ACC112 (cell line): Measurements from ENCODE around the gene RBM14.
"Not testable (repeated sequence)": the region's sequence is repeated elsewhere in the genome, so short reads cannot be mapped to it uniquely, and the experiment has no call there.

Source experiments
- H2AFZ ChIP-seq: fragments of 200-600 bp; sonication (generic); one replicate; pipeline ENCODE4 v1.6.0; 2017; ENCODE audit warnings: antibody characterized with exemption, low read length; ENCODE audit not compliant: unreplicated experiment
- H3K27ac ChIP-seq: fragments of 200-600 bp; sonication (generic); 2 replicates; pipeline ENCODE4 v1.5.1; 2014; ENCODE audit warnings: low read depth, mild to moderate bottlenecking, antibody characterized with exemption, low read length, moderate library complexity
- H3K27me3 ChIP-seq: fragments of 200-600 bp; sonication (generic); 2 replicates; pipeline ENCODE4 v1.6.1; 2014; ENCODE audit warnings: mild to moderate bottlenecking, antibody characterized with exemption, low read length, moderate library complexity, mixed read lengths; ENCODE audit not compliant: insufficient read depth
- H3K36me3 ChIP-seq: fragments of 200-600 bp; sonication (generic); 2 replicates; pipeline ENCODE4 v1.6.1; 2016; ENCODE audit warnings: mild to moderate bottlenecking, antibody characterized with exemption, low read length, moderate library complexity, mixed read lengths; ENCODE audit not compliant: insufficient read depth
- H3K4me1 ChIP-seq: fragments of 200-600 bp; sonication (generic); one replicate; pipeline ENCODE4 v1.6.1; 2016; ENCODE audit warnings: low read length, mixed read lengths; ENCODE audit not compliant: insufficient read depth, unreplicated experiment, control insufficient read depth
- H3K4me3 ChIP-seq: fragments of 200-600 bp; sonication (generic); 2 replicates; pipeline ENCODE4 v1.5.1; 2014; ENCODE audit warnings: mild to moderate bottlenecking, low read depth, low read length
- H3K79me2 ChIP-seq: fragments of 200-600 bp; sonication (generic); one replicate; pipeline ENCODE4 v1.6.0; 2016; ENCODE audit warnings: low read length; ENCODE audit not compliant: control insufficient read depth, unreplicated experiment, insufficient read depth

RBM14 gene

DNA sequence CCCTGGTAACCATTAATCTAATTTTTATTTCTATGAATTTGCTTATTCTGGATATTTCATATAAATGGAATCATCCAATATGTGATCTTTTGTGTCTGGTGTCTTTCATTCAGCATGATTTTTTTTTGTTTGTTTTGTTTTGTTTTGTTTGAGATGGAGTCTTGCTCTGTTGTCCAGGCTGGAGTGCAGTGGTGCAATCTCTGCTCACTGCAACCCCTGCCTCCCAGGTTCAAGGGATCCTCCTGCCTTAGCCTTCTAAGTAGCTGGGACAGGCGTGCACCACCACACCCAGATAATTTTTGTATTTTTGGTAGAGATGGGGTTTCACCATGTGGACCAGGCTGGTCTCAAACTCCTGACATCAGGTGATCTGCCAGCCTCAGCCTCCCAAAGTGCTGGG, 31.0 kb upstream of the RBM14 start:
- H3K27ac ChIP-seq, H3K27me3 ChIP-seq, H3K4me3 ChIP-seq, H2AFZ ChIP-seq, H3K36me3 ChIP-seq, H3K79me2 ChIP-seq, H3K4me1 ChIP-seq: not testable (repeated sequence)

- no peaks in the 10 kb centered on the region for H3K36me3 ChIP-seq
- no peak overlapping the region for H2AFZ ChIP-seq
- no peak overlapping the region for H3K4me3 ChIP-seq
- no peaks in the 10 kb centered on the region for H3K27me3 ChIP-seq
- no peak overlapping the region for H3K27ac ChIP-seq
- no peaks in the 10 kb centered on the region for H3K79me2 ChIP-seq
- peaks cover under 1% of the 10 kb centered on the region for H3K4me1 ChIP-seq
Measured at GRCh38 chr11:66586136-66586535, 30.3 kb upstream of the RBM14 start.

GRCh38 chr11:66589315-66589714, 27.1 kb upstream of the RBM14 start:
- H3K4me3 ChIP-seq, H3K27me3 ChIP-seq, H2AFZ ChIP-seq, H3K4me1 ChIP-seq, H3K36me3 ChIP-seq, H3K27ac ChIP-seq, H3K79me2 ChIP-seq: not testable (repeated sequence)

DNA sequence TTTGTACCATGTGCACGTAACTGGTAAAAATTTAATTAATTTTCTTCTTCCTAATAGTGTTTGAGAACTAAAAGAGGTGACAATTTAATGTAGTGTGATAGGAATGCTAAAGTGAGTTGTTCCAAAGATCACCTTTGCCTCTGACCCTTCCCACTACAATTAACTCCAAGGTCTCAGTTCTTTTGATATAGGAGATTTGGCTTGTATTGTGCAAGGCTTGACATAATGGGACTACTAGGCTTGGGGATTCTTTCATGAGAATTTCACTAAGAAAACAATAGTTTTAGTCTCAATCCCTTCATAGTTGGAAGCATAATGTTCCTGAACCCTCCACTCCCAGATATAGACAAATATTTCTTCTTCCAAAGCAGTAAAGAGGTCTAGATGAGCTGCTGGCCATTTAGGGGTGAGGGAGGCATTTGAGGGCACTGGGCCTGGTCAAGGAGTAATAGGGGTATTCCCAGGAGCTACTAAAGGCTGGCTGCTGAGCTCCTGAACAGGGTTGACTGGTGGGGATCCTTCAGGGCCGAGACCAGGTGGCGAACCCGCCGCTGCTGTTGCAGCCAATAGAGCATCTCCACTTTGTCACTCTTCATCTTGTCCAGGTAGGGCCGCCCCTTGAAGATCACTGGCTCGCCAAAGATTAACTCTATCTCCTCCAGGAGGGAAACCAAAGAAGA, 26.3 kb upstream of the RBM14 start:
- Histone ChIP-seq H3K4me1 (peaks cover 11% of the 10 kb centered on the region), H3K36me3 (no peaks in the 10 kb centered on the region), H3K4me3 (no peak overlapping the region), H2AFZ (no peak overlapping the region), H3K27ac (no peak overlapping the region), H3K79me2 (peaks cover 9% of the 10 kb centered on the region), H3K27me3 (no peaks in the 10 kb centered on the region)

DNA sequence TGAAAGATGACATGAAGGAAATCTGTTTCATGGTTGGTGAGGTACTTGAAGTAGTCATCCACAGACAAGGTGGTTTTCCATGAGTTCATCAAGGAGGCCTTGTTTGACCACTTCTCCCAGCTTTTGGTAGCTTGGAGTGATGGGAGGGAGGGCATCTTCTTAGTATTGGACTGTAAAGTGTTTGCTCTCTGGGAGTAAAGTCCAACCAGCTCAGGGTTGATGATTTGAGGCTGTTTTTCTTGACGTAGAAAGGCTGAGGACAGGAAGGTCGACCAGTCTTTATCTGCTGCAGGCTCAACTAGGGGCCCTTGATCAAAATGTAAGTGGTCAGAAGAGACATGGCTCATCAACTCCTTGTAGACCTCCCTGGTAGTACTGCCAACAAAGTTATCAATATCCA, 25.3 kb upstream of the RBM14 start:
- H3K4me1 ChIP-seq, result peaks cover 21% of the 10 kb centered on the region
- no peak overlapping the region for H3K27ac ChIP-seq
- no peaks in the 10 kb centered on the region for H3K27me3 ChIP-seq
- H3K79me2 ChIP-seq, result peaks cover 9% of the 10 kb centered on the region
- H3K36me3 ChIP-seq, result no peaks in the 10 kb centered on the region
- H3K4me3 ChIP-seq, result no peak overlapping the region
- no peak overlapping the region for H2AFZ ChIP-seq

DNA sequence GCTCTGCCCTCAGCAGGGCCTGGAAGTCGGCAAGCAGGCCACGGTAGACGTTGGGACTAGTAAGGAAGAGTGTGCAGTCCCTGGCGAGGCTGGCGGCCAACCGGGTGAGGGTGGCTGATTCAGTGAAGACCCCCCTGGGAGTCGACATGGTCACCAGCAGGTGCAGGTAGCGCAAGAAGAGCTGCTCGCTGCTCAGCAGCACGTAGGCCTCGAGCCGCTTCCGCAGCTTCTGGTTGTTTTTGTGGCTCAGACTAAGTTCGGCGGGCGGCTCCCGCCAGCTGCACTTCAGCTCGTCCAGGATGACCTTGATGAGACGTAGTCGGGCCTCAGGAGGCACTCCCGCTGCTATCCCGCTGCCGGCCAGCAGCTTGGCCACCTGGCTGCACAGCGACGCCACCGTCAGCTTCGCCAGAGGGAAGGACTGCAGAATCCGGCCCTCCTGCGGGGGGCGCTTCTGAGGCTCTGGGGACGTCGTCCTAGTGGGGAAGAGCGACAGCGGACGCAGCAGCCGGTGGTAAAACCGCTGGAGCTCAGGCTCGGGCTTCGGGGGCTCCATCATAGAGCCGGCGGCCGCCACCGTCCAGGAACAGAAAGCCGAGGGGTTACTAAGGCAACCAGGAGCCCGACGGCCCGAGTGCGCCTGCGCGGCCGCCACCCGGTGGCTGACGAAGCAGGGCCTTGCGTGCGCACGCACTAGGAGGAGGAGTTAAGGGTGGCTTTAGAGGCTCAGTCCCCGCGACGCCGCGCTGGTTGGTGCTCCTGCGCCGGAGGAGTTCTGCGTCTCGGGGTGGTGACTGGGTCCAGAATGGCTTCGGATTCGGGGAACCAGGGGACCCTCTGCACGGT, 23.8 kb upstream of the RBM14 start, which contains the start of the genes CCDC87 and CCS:
CCDC87 (minus strand) TSS at position 607 of the 846 bp plus-strand sequence; CDS start at position 559, 48 bp downstream.
CCS (plus strand) TSS at position 729 of the 846 bp plus-strand sequence; CDS start at position 806, 77 bp downstream.
- Histone ChIP-seq H3K27ac (peak within 1 kb of the TSS; percentile 49; the same call in 1 of the 2 replicates), H3K27me3 (no peaks in the 10 kb centered on the region), H3K4me3 (peak within 1 kb of the TSS; percentile 100), H3K36me3 (no peaks in the 10 kb centered on the region), H2AFZ (peak within 1 kb of the TSS; percentile 99), H3K79me2 (peaks cover 9% of the 10 kb centered on the region), H3K4me1 (peaks cover 21% of the 10 kb centered on the region)

DNA sequence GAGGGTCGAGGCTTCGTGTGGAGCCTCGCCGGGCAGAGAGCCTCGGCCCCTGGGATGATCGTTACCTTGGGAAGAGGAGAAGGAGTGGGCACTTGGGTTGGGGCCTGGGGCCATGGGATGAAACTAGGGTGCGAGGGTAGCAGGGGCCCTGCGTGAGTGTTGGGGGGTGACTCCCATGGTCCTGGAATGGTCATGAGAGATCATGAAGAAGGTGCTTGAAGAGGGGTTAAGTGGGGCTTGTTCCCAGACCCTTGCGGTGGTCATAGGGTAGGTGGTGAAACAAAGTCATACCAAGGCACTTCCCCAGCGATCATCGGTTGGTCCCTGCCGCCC, 23.2 kb upstream of the RBM14 start:
- Histone ChIP-seq H3K36me3 (no peaks in the 10 kb centered on the region), H3K4me1 (peaks cover 21% of the 10 kb centered on the region), H3K79me2 (peaks cover 9% of the 10 kb centered on the region), H2AFZ (peak overlapping the region; percentile 97), H3K27me3 (no peaks in the 10 kb centered on the region), H3K4me3 (peak overlapping the region; percentile 100), H3K27ac (peak overlapping the region; percentile 3; the same call in 1 of the 2 replicates)

DNA sequence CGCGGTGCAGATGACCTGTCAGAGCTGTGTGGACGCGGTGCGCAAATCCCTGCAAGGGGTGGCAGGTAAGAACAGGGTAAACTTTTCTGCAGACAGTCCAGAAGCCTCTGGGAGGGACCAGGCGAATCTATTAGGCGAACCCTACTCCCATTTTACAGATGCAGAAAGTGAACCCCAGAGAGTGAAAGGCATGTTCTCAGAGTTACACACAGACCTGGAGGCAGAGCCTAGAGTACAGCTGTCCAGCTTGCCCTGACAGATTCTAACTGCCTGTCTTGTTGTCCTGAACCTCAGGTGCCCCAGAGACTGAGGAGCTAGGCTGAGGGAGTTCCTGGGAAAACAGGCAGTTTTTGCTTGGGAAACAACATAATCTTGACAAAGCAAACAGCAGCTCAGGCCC, 22.8 kb upstream of the RBM14 start:
- Histone ChIP-seq H2AFZ (peak overlapping the region; percentile 97), H3K79me2 (peaks cover 9% of the 10 kb centered on the region), H3K36me3 (no peaks in the 10 kb centered on the region), H3K27me3 (no peaks in the 10 kb centered on the region), H3K4me3 (peak overlapping the region; percentile 100), H3K4me1 (peaks cover 21% of the 10 kb centered on the region), H3K27ac (no peak overlapping the region)

DNA sequence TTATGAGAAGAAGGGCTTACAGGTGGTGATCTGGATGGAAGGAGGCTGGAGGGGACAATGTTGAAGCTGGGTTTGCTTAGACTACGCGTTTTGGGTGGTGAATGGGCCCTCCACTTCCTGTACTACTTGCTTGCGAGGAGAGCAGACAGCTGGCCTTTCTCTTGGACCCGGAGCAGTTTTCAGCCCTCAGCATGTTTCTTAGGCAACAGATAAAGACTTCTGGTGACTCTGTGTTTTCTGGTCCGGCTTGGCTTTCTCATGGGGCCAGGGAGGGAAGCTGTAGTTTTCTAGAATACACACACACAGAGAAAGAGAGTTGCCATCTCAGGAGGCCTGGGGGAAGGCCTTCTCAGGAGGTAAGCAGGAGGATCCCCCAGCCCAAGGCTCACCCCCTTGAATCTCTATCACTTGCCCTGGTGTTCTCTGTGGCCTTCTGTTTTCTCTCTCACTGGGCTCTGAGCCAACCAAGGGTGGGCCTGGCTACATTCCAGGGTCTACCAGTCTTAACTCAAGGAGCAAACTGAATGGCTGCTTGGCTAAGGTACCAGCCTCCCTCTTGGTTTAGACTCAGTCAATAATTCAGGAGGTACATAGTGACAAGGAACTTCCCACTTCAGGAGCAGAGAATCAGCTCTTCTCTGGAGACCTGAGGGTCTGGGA, 21.1 kb upstream of the RBM14 start:
- peaks cover 9% of the 10 kb centered on the region for H3K79me2 ChIP-seq
- H2AFZ ChIP-seq, result no peak overlapping the region
- H3K4me1 ChIP-seq, result peaks cover 26% of the 10 kb centered on the region
- H3K36me3 ChIP-seq, result peaks cover 7% of the 10 kb centered on the region; the same call in 1 of the 2 replicates
- peak overlapping the region; percentile 35 for H3K27ac ChIP-seq
- H3K4me3 ChIP-seq, result peak overlapping the region; percentile 45
- H3K27me3 ChIP-seq, result no peaks in the 10 kb centered on the region

GRCh38 chr11:66598993-66599392, 17.4 kb upstream of the RBM14 start:
- no peak overlapping the region for H2AFZ ChIP-seq
- no peaks in the 10 kb centered on the region for H3K27me3 ChIP-seq
- no peak overlapping the region for H3K4me3 ChIP-seq
- no peak overlapping the region for H3K27ac ChIP-seq
- peaks cover 48% of the 10 kb centered on the region for H3K4me1 ChIP-seq
- peaks cover 7% of the 10 kb centered on the region; the same call in 1 of the 2 replicates for H3K36me3 ChIP-seq
- H3K79me2 ChIP-seq, result no peaks in the 10 kb centered on the region
